Subcutaneous abdominal adipose tissue (tissue), 5 donors: ENCODE results near the gene RAC2.

Source experiments
- H3K27ac ChIP-seq: one replicate; pipeline ENCODE4 v1.7.0; 2013; ENCODE audit warnings: low read depth, mild to moderate bottlenecking, inconsistent platforms, low read length, moderate library complexity
- H3K27me3 ChIP-seq, 5 donors: one replicate each; pipeline ENCODE4 v1.7.0; 2013; ENCODE audit warnings: low read length in 5 of 5, inconsistent platforms in 1 of 5; ENCODE audit not compliant: control insufficient read depth in 5 of 5, insufficient read depth in 4 of 5
- H3K36me3 ChIP-seq, 5 donors: one replicate each; pipeline ENCODE4 v1.7.0; 2013; ENCODE audit warnings: low read length in 5 of 5; ENCODE audit not compliant: control insufficient read depth in 5 of 5, insufficient read depth in 5 of 5
- H3K4me1 ChIP-seq, 5 donors: one replicate each; pipeline ENCODE4 v1.7.0; 2013; ENCODE audit warnings: low read length in 5 of 5, mild to moderate bottlenecking in 3 of 5, moderate library complexity in 1 of 5; ENCODE audit not compliant: control insufficient read depth in 5 of 5, insufficient read depth in 5 of 5
- H3K4me3 ChIP-seq, 5 donors: one replicate each; pipeline ENCODE4 v1.7.0; 2013; ENCODE audit warnings: low read length in 5 of 5, low read depth in 1 of 5
- H3K9ac ChIP-seq, 5 donors: one replicate each; pipeline ENCODE4 v1.7.0; 2013; ENCODE audit warnings: low read length in 5 of 5, mild to moderate bottlenecking in 4 of 5, moderate library complexity in 3 of 5
- H3K9me3 ChIP-seq, 5 donors: one replicate each; pipeline ENCODE4 v1.7.0; 2013; ENCODE audit warnings: low read length in 5 of 5; ENCODE audit not compliant: control insufficient read depth in 5 of 5
- donor health status: healthy.
- donor health status: healthy.
- donor health status: healthy.
- donor health status: healthy.
- donor health status: healthy.

The RAC2 gene

DNA sequence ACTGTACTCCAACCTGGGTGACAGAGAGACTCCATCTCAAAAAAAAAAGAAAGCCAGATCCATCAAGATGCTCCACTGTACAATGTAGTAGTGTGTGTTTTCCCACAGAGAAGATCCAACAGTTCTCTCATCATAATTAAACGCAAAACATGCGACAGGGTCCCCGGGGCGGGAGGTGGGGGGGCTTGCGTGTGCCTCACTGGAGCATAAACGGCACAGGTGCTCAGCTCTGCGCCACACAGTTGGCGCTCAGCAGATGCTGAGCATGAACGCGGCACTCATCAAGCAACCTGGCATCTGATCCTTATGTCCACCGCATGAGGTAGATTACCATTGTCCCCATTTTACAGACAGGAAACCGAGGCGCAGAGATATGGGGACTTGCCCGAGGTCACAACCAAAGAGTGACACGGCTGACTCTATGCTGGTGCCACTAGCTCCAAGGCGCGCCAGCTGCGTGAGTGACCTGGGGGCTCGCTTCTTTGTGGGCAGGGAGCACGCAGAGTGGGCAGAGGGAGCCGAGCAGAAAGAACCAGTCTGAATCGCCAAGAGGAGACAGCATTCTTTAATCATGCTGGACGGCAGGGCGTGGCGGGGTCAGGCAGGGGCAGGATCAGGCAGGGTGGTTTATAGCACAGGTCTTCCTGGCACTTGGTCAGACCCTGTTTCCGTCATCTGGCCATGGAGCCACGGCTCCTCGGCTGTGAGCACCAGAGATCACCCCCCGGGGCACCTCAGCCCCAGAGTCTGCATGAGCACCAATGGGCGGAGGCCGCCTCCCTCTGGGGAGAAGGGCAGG, 64.2 kb downstream of the RAC2 start:
- no peaks in the 10 kb centered on the region for H3K9me3 ChIP-seq
- H3K27ac ChIP-seq: peak overlapping the region; percentile 82
- no peak overlapping the region for H3K4me3 ChIP-seq
- peaks cover 0 to 1% (median 0%) of the 10 kb centered on the region in 5 donors for H3K27me3 ChIP-seq
- H3K36me3 ChIP-seq: peaks cover 0 to 4% (median 0%) of the 10 kb centered on the region in 5 donors
- H3K4me1 ChIP-seq: peaks cover 33 to 60% (median 56%) of the 10 kb centered on the region in 5 donors
- H3K9ac ChIP-seq: no peak overlapping the region

- Histone ChIP-seq H3K27ac (peak overlapping the region; percentile 82), H3K4me3 (no peak overlapping the region), H3K27me3 (no peaks in the 10 kb centered on the region), H3K9me3 (no peaks in the 10 kb centered on the region), H3K9ac (peak overlapping the region in 3 of 5 donors; percentile 11 to 68 (median 14)), H3K4me1 (peaks cover 33 to 65% (median 61%) of the 10 kb centered on the region in 5 donors), H3K36me3 (peaks cover 0 to 4% (median 0%) of the 10 kb centered on the region in 5 donors)
Observed at GRCh38 chr22:37179126-37179470, 65.0 kb downstream of the RAC2 start.

- Histone ChIP-seq H3K27ac (peak overlapping the region; percentile 82), H3K9ac (peak overlapping the region; percentile 11 to 74 (median 62)), H3K4me3 (peak overlapping the region in 2 of 5 donors; percentile 7 to 15), H3K4me1 (peaks cover 33 to 71% (median 65%) of the 10 kb centered on the region in 5 donors), H3K36me3 (peaks cover 0 to 4% (median 0%) of the 10 kb centered on the region in 5 donors), H3K9me3 (no peaks in the 10 kb centered on the region), H3K27me3 (no peaks in the 10 kb centered on the region)
Observed at GRCh38 chr22:37178350-37179125, 65.5 kb downstream of the RAC2 start.

DNA sequence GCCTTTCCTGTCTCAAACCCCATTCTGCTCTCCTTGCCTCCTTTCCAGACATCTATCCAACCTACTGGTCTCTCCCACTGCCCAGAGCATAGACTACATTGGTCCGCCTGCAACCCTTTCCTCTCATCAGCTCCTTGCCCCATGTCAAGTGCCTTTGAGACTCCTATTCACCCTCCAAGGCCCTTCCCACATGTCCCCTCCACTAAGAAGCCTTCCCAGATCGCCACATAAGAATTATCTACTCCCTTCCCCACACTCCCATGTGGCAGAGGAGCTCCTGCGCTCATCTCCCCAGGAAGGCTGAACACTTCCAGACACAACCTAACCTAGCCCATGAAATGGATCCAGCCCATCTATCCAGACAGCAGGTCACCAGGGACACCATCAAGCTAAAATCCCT, 66.3 kb downstream of the RAC2 start:
- Histone ChIP-seq H3K4me1 (peaks cover 33 to 78% (median 67%) of the 10 kb centered on the region in 5 donors), H3K27ac (peak overlapping the region; percentile 82), H3K27me3 (no peaks in the 10 kb centered on the region), H3K4me3 (peak overlapping the region in 2 of 5 donors; percentile 7 to 15), H3K9ac (peak overlapping the region in 4 of 5 donors; percentile 11 to 74 (median 65)), H3K36me3 (peaks cover 0 to 4% (median 0%) of the 10 kb centered on the region in 5 donors), H3K9me3 (no peaks in the 10 kb centered on the region)

GRCh38 chr22:37177221-37177620, 66.8 kb downstream of the RAC2 start:
- Histone ChIP-seq H3K9ac (peak overlapping the region in 4 of 5 donors; percentile 11 to 62 (median 54)), H3K4me3 (peak overlapping the region in 2 of 5 donors; percentile 42 to 61), H3K36me3 (peaks cover 0 to 4% (median 0%) of the 10 kb centered on the region in 5 donors), H3K27me3 (no peaks in the 10 kb centered on the region), H3K4me1 (peaks cover 35 to 78% (median 67%) of the 10 kb centered on the region in 5 donors), H3K9me3 (no peaks in the 10 kb centered on the region), H3K27ac (peak overlapping the region; percentile 82)

GRCh38 chr22:37176464-37177061, 67.5 kb downstream of the RAC2 start:
- Histone ChIP-seq H3K36me3 (no peaks in the 10 kb centered on the region), H3K4me3 (peak overlapping the region; percentile 18 to 61 (median 36)), H3K9ac (peak overlapping the region; percentile 8 to 62 (median 47)), H3K27me3 (no peaks in the 10 kb centered on the region), H3K4me1 (peaks cover 35 to 78% (median 67%) of the 10 kb centered on the region in 5 donors), H3K27ac (peak overlapping the region; percentile 82), H3K9me3 (no peaks in the 10 kb centered on the region)

DNA sequence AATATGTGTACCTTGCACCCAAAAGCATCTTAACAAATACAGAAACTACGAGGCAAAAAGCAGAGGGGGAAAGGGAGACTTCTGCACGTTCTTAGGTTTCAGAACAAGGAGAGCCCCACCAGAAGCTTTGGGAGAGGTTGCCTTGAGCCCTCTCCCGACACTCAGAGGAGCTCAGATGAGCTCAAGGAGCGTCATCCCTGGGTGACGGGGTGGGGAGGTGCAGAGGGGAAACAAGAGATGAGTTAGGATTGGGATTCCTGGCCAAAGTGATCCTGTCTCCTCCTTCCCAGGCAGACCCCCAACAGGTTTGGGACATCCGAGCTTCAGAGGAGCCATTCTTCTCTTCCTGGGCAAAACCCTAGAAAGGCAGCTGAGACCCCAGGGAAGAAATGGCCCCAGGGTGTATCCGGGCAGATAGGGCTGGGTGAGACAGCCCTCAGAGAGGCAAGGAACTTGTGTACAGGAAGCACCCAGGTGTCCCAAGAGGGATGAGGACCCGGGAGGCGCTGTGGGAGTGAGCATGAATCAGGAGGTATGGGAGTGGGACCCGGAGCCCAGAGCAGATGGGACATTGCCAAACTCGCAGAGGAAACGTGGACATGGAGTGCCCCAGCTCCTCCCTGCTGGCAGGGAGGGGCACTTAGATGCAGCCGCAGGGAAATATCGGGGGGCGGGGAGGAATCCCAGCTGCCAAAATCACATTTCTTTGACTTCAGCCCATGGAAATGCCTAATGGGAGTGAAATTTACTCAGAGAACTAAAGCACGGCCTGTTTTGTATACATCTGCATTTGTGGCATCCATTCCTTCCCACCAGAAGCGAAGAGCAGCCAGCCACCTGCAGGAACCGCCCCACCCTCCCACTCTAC, 68.4 kb downstream of the RAC2 start:
- peak overlapping the region in 3 of 5 donors; percentile 11 to 62 (median 26) for H3K9ac ChIP-seq
- peak overlapping the region; percentile 82 for H3K27ac ChIP-seq
- H3K36me3 ChIP-seq: no peaks in the 10 kb centered on the region
- peak overlapping the region; percentile 16 to 42 (median 26) for H3K4me3 ChIP-seq
- H3K9me3 ChIP-seq: no peaks in the 10 kb centered on the region
- peaks cover 35 to 79% (median 64%) of the 10 kb centered on the region in 5 donors for H3K4me1 ChIP-seq
- H3K27me3 ChIP-seq: no peaks in the 10 kb centered on the region
